HG02798 (cell line): ENCODE results near the gene REPS1.
"Not testable (repeated sequence)": the region's sequence is repeated elsewhere in the genome, so short reads cannot be mapped to it uniquely, and the experiment has no call there.

Experiments used
- ATAC-seq: cut with Tn5 transposase; IDR thresholded peaks from one replicate; pipeline ENCODE4 v1.9.1; 2021; ENCODE audit warnings: mild to moderate bottlenecking; ENCODE audit not compliant: unreplicated experiment, poor library complexity

The REPS1 gene

GRCh38 chr6:139006477-139006876 lies 18.4 kb upstream of the REPS1 start:
- ATAC-seq = no peak

GRCh38 chr6:139003751-139004150 lies 15.7 kb upstream of the REPS1 start:
- no peak for ATAC-seq

GRCh38 chr6:138999949-139000725 lies 12.1 kb upstream of the REPS1 start:
- ATAC-seq = no peak

GRCh38 chr6:138997136-138997535 lies 9.1 kb upstream of the REPS1 start:
- ATAC-seq = no peak

GRCh38 chr6:138996524-138996923 lies 8.5 kb upstream of the REPS1 start:
- no peak for ATAC-seq

GRCh38 chr6:138993410-138993809 lies 5.4 kb upstream of the REPS1 start:
- ATAC-seq = not testable (repeated sequence)

- not testable (repeated sequence) for ATAC-seq
Measured at GRCh38 chr6:138992965-138993364, 4.9 kb upstream of the REPS1 start.

- no peak for ATAC-seq
Measured at GRCh38 chr6:138991206-138991605, 3.2 kb upstream of the REPS1 start.

- no peak for ATAC-seq
Measured at GRCh38 chr6:138989098-138989983, 1.3 kb upstream of the REPS1 start.

GRCh38 chr6:138988469-138988834 lies 399 bp upstream of the REPS1 start:
- peak; percentile 11 for ATAC-seq

GRCh38 chr6:138987080-138987642 lies 892 bp downstream of the REPS1 start:
- no peak for ATAC-seq

- ATAC-seq = no peak
Measured at GRCh38 chr6:138986578-138986977, 1.5 kb downstream of the REPS1 start.

- ATAC-seq = no peak
Measured at GRCh38 chr6:138981416-138981815, 6.6 kb downstream of the REPS1 start.

GRCh38 chr6:138979813-138980668 lies 8.0 kb downstream of the REPS1 start:
- no peak for ATAC-seq

- no peak for ATAC-seq
Measured at GRCh38 chr6:138979365-138979764, 8.7 kb downstream of the REPS1 start.

GRCh38 chr6:138978229-138978628 lies 9.8 kb downstream of the REPS1 start:
- ATAC-seq = no peak

GRCh38 chr6:138977646-138978167 lies 10.3 kb downstream of the REPS1 start:
- ATAC-seq = no peak

- no peak for ATAC-seq
Measured at GRCh38 chr6:138977242-138977641, 10.8 kb downstream of the REPS1 start.

- ATAC-seq = no peak
Measured at GRCh38 chr6:138975815-138976214, 12.2 kb downstream of the REPS1 start.
